ENCODE results near the gene CES2.

CES2 gene

DNA sequence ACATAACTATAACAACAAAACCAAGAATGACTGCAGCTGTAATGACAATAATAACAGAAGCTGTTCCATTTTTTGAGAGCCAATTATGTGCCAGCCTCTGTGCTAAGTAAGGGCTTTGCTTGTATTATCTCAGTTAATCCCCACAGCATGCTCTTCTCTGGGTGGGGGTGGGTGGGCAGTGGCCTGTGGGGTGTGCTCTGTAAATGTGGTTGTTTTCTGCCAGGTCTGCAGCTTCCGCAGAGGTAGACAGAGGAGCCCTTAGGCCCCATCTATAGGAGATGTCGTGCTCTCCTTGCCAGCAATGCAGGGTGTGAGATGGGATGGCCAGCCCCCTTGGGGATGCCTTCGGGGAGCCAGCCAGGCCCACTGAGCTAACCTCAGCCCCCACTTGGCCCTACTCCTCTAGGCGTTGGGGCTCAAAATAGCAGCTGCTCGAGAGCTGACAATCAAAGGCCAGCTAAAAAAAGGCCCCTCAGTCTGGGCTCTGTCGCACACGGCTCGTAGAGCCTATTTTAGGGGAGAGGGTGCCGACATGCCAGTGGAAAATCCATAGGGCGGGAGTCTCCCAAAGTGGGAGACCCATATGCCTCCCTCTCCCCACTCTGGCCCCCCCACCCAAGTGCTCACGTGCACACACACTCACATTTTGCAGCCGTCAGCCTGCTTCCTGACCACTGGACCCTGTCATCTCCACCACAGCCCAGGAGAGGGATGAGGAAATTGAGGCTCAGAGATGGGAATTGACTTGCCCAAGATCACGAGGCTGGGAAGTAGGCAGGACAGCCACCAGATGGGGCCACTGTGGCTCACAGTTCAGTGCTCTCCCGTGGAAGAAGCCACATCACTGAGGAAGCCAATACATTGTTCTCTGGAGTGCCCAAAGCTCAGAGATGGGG lies 32.4 kb upstream of the CES2 start:
- DNase-seq: no peak

DNA sequence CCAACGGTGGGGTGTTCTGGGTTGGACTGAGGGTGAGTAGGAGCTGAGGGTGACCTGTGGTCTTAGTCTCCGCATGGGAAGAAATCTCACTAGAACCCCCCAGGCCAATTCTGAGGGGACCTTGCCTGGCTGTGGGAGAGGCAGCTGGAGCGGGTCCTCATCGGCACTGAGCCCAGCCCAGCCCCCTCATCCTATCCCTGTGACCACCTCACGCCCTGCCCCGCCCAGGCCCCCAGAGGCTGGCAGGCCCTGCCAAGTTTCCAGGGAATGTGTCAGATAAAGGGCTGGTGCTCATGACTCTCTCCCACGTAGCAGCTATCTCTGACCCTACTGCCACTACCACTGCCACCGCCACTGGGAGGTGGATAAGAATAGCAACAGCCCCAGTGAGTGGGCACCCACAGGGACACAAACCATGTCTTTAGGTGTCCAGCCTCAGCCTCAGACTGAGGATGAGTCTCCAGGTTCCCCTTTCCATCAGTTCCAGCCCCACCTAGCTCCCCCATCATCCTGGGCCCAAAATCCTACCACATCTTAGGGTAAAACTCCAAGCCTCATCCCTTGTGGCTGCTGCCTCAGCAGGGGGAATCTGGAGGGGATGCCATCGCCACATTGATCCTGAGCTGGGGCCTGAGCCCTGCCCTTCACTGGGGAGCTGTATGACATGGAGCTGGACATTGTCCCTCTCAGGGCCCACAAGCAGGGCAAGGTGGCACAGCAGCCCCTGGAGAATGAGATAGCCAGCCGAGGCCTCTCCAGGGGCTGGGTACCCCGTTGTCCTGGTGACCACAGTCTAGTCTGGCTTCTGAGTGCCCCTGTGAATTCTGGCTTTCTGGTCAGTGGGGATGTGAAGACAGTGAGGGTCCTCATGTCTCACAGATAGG lies 31.5 kb upstream of the CES2 start:
- no peak for DNase-seq

DNA sequence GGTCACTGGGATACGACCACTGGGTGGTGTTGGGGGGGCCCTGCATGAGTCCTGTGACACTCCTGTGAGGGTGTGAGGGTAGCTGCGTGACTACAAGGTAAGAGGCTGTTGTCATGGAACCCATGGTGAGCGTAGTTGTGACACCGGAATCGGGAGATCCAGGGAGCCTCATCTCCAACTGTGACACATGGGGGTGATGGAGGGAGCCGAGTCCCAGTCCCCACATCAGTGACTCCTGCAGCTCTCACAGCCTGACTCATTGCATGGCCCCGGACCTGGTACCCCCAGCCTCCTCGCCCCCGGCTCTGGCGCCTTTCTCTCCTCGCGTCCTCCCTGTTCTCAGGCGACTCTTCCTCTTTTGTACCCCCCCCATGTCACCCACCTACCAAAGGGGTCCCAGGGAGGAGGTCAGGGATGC lies 30.9 kb upstream of the CES2 start:
- no peak for DNase-seq

DNA sequence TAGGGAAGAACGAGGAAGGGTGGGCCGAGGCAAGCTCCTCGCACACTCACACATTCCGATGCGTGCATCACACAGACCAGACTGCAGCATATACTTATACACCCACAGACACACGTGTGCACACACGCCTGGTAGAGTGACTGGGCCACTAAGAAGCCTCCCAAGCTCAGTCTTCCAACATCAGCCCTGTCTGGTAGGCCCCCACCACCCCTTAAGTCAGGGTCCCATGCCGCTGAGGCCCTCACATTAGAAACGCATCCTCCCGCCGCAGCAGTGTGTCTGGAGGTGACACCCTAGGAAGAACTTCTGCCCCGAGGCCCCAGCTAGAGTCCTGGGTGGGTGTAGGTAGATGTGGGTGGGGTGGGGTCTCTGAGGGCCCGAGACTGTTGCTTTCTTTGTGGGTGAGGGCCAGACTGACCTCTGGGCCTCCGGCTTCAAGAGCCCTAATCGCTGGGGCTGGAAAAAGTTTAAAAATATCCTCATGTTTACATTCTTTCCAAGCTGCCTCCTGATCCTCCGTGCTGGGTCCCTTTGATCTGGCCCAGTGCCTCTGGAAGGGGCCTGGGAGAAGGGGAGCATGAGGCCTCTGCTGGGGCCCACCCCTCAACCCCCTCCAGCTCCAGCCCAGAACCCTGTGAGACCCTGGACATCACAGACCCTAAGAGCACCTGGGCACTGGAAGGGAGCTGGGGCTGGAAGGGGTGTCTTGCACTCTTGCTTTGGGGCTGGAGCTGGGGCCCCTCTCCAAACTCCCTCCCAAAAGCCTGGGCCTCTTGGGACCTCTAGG lies 30.3 kb upstream of the CES2 start:
- no peak for DNase-seq

DNA sequence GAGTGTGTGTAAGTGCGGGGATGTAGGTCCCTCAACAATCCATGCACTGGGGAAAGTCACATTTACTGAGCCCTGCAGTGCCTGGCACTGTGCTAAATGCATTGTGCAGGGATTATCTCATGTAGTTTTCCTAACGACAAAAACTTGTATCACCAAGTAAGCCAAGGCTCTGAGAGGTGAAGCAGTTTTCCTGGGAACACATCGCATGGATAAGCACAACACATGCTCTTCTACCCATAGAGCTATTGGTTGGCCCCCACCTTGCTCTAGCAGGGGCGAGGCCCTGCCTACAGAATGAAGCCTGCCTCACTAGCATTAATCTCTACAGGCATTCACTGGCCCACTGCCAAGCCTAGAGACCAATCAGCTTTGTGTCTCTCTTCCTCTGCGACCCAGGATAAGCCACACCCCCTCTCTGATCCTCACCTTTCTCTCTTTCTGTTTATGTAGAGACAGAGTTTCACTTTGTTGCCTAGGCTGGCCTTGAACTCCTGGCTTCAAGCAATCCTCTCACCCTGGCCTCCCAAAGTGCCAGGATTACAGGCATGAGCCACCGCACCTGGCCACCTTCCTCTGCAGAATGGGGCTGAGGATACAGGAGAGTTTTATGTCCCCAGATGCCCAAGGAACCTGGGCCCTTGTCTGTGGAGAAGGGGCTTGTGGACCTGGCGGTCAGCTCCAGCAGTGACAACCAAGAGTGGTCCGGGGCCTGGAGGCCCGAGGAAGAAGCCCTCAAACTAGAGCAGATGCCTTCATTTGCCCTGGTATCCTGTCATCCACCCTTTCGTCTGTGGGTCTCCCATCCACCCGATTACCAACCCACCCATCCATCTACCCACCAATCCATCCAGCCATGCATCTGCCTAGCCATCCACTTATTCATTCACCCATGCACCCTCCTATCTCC lies 29.4 kb upstream of the CES2 start:
- DNase-seq: no peak

DNA sequence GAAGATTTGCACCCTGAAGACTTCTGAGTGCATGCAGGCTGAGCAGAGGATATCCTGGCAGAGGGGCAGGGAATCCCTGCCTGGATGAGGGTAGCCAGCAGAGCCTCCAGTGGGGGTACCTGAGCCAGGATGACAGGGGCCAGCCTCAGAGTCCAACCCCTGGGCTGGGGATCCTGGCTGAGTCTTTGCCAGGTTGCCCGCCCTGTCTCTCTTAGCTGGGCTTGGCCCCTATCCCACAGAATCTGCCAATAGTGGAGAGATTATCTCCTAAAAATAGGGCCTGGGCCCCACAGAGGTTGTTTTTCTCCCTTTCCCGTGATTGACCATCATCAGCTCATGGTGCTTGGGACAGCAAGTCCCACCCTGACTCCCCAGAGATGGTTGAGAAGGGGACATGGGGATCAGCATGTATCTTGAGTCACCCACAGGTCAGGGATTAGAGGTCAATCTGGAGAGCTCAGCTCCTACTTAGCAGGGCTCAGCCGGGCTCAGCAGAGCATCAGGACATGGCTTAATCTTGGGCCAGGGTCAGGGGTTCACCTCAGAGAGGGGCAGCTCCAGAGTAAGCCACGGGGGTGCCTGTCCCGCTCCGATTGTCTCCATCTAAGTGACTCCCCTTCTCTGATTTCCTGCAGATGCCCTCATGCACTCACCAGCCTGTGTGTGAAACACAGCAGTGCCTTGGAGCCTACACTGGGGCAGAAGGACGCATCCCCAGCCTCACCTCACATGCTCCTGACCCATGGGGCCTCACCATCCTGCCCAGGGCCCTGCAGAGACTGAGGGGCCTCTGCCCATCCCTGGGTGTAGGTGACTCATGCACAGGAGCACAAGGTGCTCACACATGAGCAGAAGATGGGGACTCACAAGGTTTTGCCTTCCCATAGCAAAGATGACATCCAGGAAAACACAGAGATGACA lies 28.1 kb upstream of the CES2 start:
- no peak for DNase-seq

DNA sequence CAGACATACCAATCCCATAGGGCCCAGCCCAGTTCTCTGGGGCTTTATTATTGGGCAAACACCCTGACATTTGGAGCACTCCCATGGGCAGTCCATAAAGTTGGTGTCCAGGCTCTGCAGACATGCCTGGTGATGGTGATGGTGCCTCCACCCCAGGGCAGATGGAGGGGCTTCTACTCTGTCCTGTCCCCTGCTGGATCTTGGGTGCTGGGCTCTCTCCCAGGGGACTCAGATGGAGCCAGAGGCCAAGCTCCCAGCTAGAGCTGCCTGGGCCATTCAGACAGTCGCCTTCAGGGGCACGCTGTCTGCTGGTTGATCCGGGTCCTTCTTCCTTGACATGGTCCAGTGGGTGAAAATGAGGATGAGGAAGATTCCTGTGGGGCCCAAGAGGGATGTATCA lies 27.2 kb upstream of the CES2 start:
- DNase-seq: no peak

DNA sequence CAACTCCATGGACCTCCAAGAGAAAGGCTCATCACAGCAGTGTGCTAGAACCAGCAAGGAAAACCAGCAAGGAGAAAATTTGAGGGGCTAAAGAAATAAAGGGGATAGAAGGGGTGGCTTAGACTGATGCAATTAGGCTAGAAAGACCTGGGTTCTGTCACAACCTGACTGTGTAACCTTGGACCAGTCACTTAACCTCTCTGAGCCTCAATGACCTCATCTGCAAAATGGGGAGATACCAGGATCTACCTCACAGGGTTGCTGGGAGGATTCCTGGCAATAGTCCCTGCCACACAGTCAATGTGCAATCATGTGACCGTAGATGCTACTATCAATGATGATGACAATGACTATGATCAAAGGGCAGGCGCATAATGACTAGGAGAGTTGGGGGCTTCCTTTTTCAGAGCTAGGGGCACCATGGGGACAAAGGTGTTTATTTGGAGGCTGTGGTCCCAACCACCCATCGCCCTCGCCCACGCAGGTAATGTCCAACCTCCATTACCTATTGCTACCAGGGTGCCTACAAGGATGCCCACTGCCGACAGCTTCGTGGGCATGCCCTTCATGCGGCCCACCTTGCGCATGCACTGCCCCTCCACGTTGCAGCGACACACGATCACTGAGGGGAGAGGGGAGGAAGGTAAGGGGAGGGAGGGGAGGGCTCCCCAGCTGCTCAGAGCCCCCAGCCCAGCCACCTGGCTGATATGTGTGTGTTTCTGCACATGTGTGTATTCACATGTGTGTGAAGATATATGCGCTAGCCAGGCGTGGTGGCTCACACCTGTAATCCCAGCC lies 26.4 kb upstream of the CES2 start:
- no peak for DNase-seq

DNA sequence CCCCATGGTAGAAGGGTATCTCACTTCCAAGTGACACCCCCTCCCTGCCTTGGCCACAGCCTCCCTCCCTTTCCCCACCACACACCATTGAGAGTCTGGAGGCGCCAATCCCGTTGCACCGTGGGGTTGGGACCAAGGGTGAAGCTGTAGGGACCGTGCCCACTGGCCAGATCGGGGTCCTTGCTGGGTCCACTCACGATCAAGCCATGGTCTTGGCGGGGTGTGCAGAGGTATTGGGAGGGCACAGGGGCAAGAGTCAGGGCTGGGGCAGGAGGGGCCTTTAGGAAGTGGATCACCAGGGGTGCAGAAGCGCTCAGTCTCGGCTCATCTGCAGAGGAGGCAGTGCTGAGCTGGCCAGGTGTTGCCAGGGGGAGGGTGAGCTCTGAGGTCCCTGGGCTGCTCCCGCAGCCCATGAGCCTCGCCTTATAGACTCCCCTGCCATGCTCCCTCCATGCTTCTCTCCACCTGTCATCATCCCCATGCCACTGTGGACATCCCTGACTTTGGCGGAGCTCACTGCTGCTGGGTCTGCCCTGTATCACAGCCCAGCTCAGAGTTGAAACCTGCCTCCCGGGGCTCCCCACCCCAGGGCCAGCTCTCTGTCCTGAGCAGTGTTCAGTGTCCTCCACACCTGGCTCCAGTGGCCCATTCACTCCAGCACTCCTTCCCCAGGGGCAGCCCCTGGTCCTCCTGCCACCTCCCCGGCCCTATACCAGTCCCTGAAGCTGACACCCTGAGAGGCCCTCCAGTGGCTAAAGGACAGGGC lies 25.0 kb upstream of the CES2 start:
- DNase-seq: no peak

DNA sequence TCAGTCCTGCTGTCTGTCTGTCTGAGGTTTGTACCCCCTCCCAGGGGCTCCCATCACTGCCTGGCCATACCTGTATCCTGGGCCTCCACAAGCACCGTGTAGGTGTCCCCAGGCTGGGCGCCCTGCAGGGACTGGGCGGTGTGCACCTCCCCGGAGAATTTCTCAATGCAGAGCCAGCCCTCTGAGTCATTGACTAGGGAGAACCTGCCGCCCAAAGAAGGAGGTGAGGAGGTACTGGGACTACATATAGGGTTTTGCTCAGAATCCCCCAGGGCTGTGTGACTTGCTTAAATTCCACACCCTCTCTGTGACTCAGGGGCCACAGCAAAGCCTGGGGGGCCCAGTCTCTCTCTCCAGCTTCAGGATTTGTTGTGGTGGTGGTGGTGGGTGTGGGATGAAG lies 24.2 kb upstream of the CES2 start:
- DNase-seq: no peak

DNA sequence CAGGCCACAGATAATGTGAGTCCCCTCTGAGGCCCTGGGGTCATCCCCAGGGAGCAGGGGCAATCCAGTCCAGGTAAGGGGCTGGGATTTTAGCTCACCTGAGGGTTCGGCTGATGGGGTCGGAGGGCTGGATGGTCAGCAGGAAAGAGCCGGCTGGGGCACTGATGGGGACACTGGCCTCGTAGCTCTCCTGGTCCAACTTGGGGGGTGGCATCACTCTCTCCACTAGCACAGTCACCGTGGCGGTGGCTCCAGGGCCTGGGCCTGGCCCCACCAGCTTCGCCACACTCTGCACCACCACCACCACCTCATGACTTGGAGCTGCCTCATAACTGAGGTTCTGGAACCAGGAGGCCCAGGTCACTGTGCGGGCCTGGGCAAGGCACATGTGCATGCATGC lies 23.5 kb upstream of the CES2 start:
- no peak for DNase-seq

DNA sequence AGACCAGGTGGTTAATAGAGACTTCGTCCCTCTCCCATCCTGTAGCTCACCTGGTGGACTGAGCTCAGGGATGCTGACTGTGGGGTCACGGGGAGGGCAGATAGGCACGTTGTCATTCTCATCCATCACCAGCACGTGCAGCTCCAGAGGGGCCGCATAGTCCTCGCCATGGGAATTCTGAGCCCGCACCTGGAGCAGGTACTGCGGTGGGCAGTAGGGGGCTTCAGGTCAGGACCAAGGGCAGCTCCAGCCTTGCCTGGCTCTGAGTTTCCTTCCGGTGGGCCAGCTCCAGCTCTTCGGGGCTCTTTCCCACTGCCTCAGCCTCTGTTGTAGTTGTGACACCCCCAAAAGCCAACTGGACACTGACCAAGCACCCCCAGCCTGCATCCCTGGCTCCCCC lies 22.2 kb upstream of the CES2 start:
- no peak for DNase-seq

DNA sequence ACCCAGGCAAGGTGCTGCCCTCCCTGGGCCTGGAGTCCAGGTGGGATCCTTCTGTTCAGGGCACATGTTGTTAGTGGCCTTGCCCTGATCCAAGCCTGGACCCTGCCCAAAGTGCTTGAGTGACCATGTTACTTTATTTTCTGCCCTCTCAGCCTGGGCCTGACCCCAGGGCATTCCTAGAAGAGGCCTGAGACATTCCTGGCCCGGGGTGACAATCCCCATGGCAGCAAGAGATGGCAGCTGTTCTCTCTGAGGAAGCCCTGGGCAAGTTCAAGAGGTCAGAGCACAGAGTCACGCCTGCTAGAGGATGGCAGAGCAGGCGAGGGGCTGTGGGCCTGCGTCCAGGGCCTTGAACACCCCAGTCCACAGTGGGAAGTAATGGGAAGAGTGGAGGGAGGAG lies 21.6 kb upstream of the CES2 start:
- DNase-seq: no peak

DNA sequence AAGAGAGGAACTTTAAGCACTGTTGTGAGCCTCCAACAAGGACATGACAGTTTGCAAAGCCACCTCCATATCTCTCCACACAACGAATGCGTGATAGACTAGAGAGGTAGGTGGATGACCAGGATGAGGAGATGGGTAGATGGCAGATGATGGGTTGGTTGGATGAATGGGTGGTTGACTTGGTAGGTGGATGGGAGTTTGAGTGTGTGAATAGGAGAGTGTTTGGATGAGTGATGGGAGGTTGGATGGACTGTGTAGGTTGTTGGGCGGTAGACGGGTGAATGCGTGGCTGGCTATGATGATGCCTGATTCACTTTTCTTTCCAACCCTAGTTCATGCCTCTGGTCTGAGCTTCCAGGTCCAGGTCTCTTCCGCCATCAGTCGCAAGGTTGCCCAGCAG lies 20.8 kb upstream of the CES2 start:
- no peak for DNase-seq

DNA sequence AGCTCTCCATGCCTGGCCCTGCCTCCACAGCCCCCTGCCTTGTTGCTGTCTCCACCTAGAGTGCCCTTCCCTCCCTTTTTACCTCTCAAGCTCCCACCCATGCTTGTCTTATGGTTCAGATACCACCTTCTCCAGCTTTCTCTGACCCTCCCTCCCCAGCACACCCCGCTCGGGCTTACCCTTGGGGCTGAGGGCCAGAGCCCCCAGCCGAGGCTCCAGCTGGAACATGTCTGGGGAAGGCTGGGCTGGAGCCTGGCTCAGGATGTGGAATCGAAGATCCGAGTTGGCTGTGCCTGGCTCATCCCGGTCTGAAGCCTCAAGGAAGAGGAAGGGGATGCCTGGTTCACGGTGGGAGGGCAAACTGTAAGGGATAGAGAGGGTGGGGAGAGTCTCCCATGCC lies 20.3 kb upstream of the CES2 start:
- DNase-seq: no peak

DNA sequence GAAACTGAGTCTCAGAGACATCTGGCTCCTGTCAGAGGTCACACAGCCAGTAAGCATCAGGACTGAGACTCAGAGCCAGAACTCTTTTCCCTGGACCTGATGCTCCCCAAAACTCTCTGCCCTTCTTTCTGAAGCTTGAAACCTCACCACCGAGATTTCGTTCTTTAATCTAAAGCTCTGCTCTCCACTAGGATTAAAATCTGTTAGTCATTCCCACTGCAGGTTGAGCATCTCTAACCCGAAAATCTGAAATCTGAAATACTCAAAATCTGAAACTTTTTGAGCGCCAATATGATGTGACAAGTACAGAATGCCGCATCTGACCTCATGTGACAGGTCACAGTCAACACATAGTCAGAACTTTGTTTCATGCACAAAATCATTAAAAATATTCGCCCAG lies 18.8 kb upstream of the CES2 start:
- no peak for DNase-seq

DNA sequence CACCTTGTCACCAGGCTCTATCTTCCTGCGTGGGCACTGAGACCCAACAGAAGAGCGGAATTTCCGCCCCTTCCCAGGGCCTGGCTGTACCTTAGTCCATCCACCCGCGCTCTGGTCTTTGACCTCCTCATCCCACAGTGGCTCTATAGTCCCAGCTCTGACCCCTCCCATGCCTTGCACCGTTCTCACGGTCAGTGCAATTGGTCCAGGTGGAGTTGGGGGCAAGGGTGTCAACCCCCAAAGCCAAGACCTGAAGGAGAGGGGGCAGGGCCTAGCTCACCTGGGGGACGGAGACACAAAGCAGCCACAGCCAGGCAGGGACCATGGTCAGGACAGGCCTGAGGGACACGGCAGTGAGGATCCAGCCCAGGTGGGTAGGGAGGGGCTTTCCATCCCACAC lies 17.6 kb upstream of the CES2 start:
- DNase-seq: no peak

DNA sequence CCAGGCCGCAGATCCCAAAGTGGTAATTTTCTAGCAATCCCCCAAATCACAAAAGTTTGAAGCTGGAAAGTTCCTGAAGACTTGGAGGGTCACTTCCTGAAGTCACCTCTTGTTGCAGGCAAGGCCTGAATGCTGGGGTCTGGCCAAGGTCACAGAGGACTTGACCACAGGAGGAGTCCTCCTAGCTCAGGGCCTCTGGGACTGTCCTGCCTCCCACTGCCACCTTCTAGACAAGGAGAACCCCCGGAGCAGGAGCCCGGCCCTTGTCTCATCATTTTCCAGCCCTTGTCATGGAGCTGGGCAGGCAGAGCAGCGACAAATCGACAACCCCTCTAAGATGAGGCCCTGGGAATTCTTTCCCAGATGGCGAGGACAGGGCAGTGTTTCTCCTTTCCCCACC lies 17.0 kb upstream of the CES2 start:
- DNase-seq: no peak

DNA sequence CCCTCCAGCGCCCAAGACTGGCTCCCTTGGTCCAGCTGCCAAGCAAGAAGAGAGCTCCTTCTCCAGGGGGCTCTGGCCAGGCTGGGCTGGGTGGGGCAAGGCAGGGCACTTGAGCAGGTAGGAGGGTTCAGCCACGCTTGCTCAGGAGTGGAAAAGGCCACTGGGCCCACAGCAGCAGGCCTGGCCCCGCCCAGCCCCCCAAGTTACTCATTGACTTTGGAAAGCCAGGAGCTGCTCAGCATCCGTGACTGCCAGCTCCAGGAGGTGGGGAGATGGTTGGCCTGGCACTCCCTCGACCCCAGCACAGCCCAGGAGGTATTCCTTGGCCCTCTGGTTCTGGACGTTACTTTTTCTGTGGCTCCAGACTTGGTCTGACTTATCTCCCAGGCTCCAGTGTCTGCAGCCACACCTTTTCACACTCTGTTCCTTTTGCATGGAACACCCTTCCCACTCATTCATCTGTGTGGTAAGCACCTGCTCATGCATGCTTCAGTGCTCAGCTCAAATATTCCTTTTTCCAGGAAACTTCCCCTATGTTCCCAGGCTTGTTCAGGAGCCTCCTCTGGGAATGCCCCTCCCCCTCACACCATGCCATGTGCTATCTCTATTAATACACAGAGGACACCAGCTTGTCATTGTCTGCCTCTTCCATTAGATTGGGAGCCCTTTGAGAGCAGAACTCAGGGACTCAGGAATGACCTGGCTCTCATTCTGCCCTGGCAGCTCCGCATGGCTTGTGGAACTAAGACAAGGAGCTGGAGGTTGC lies 16.3 kb upstream of the CES2 start, which contains the start of gene CDH16:
Gene CDH16 (minus strand): TSS at position 83 of the 766 bp plus-strand sequence. CDS start 820 bp downstream, outside the sequence.
- DNase-seq: no peak
